K562 (cell line): Measurements from ENCODE around the gene FUT2. TPM values are rescaled to one million over a fixed set of nuclear protein-coding genes. Genes with fewer than 3 reads are reported as not detected.

ENCODE experiments used
- CTCF ChIP-seq, 3 experiments: IDR thresholded peaks in 2 of 3; conservative IDR thresholded peaks in 1 of 3; 2 replicates each; pipeline ENCODE4 v1.5.1; 2011 to 2012; ENCODE audit warnings: low read length in 3 of 3, mild to moderate bottlenecking in 3 of 3, control low read depth in 2 of 3, improper control_type of control experiment in 1 of 3, inconsistent platforms in 1 of 3, low read depth in 1 of 3, mixed read lengths in 1 of 3, moderate library complexity in 1 of 3; ENCODE audit not compliant: insufficient read depth in 2 of 3
- ELF2 ChIP-seq: fragments of 250-450 bp; sonication (Bioruptor Pico); IDR thresholded peaks from 2 replicates; pipeline ENCODE4 v1.5.0; 2021; ENCODE audit warnings: mild to moderate bottlenecking
- HDAC6 ChIP-seq: IDR thresholded peaks from 2 replicates; pipeline ENCODE4 v1.6.1; 2012; ENCODE audit warnings: low read depth, mild to moderate bottlenecking, control low read depth, inconsistent platforms, low read length, moderate library complexity
- KHSRP ChIP-seq: fragments of 450-650 bp; IDR thresholded peaks from 2 replicates; pipeline ENCODE4 v1.6.1; 2017
- NCOA2 ChIP-seq, 2 experiments: fragments of 450-650 bp; IDR thresholded peaks; 2 replicates each; pipeline ENCODE4 v1.6.1; 2018; ENCODE audit warnings: mild to moderate bottlenecking in 2 of 2, moderate library complexity in 1 of 2; ENCODE audit not compliant: partially characterized antibody in 2 of 2
- PHF8 ChIP-seq: fragments of 200-600 bp; sonication (generic); IDR thresholded peaks from 2 replicates; pipeline ENCODE4 v1.6.1; 2012; ENCODE audit warnings: mixed run types, mild to moderate bottlenecking, inconsistent platforms, low read length, moderate library complexity, borderline replicate concordance
- POLR2AphosphoS2 ChIP-seq: IDR thresholded peaks from 2 replicates; pipeline ENCODE4 v1.6.1; 2012; ENCODE audit warnings: low read length, improper control_type of control experiment
- RBM22 ChIP-seq: fragments of 200-400 bp; formaldehyde crosslinking; IDR thresholded peaks from 2 replicates; pipeline ENCODE4 v1.6.1; 2018; ENCODE audit warnings: low read length, low read depth; ENCODE audit not compliant: poor library complexity, severe bottlenecking
- RREB1 ChIP-seq: fragments of 250-450 bp; sonication (Bioruptor Pico); IDR thresholded peaks from 2 replicates; pipeline ENCODE4 v1.4.0; 2020
- SAFB ChIP-seq: fragments of 200-400 bp; formaldehyde crosslinking; IDR thresholded peaks from 2 replicates; pipeline ENCODE4 v1.6.1; 2017; ENCODE audit warnings: low read depth, low read length, borderline replicate concordance
- polyA plus RNA-seq, 8 experiments: library from polyadenylated mRNA; depleted of rRNA in 4 of 8; stranded (reverse) in 5 of 8; unstranded in 3 of 8; fragments of >200 nt; fragmentation: Nextera tagmentation in 2 of 8; fragmentation: Illumina TruSeq in 1 of 8; extraction: Ambion mirVana in 2 of 8; extraction: Trizol in 1 of 8; gene quantifications; 2 replicates each; pipeline versions ENCODE4 v1.2.1 to v1.2.3, GENCODE V29; 2011 to 2014; ENCODE audit warnings: inconsistent platforms in 1 of 8, missing spikeins in 1 of 8
- total RNA-seq, 7 experiments: library from RNA; depleted of rRNA in 6 of 7; stranded (reverse); fragments of >200 nt in 6 of 7; fragmentation: Illumina TruSeq in 2 of 7; extraction: Trizol in 2 of 7; gene quantifications; 2 replicates each; pipeline versions ENCODE4 v1.2.1 to v1.2.3, GENCODE V29; 2011 to 2021; ENCODE audit warnings: low replicate concordance in 1 of 7
- TF ChIP-seq, protein P1 (sequence below): fragments of 150-350 bp; conservative IDR thresholded peaks from 2 replicates; pipeline ENCODE4 v1.6.1; 2014; ENCODE audit warnings: low read length

Gene FUT2
- total and polyA plus RNA-seq, 9 of the 15 experiments (the other 6 are each of a cell fraction or from before 2014, with no cell fraction given) = 0.03 to 0.04 TPM; not detected in 7

DNA sequence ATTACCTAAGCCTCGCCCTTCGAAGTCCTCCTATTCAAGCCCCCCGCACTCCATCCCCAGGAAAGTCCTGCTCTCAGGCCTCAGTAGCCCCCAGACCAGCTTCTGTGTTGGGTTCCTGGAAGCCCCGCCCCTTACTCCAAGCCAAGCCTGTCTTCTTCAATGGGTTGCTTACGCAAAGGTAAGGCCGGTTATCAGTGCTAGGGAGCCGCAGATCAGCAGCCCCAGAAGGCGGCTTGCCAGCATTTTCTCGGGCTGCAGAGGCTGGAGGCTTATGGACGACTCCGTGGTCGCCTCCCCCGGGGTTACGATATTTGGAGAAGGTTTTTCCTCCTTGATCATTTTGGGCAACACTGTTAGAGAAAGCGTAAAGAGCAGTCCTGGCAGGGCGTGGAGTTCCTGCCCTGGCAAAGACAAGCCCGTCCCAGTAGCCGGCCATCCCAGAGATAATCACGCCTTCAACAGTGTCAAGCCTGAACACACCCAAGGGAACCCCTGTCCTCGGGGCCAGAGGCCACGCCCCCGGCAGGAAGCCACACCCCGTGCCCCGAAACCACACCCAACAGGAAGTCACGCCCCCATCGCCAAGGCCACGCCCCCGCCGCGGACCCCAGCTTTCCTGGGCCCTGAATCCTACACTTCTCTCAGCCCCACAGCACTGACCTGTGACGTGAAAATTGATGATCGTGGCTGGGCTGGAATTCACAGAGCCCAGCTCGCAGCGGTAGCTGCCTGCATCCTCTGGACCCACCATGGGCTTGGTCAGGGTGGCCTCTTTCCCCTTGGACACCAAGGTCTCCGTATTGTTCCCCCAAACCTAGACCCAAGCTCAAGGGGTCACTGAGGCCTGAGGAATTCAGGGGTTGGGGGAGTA lies 45.6 kb downstream of the FUT2 start (continued):
- TF ChIP-seq CTCF (IDR thresholded peaks at IDR 0.05 in 2 of 3, conservative IDR thresholded peaks at IDR 0.05 in 1 of 3; ENCODE audit: insufficient read depth in 2 of 3, low read depth in 1 of 3, low read length in 3 of 3) (no peak), PHF8 (peak; percentile 49; the same call in 1 of the 2 replicates), POLR2AphosphoS2 (no peak; the same call in none of the 2 replicates), RREB1 (CRISPR knock-in tag) (no peak), NCOA2 (IDR thresholded peaks at IDR 0.05; ENCODE audit: partially characterized antibody in 2 of 2) (no peak), RBM22 (no peak), KHSRP (no peak), HDAC6 (no peak), SAFB (no peak), ELF2 (CRISPR knock-in tag) (no peak)
- TF ChIP-seq, protein P1, sequence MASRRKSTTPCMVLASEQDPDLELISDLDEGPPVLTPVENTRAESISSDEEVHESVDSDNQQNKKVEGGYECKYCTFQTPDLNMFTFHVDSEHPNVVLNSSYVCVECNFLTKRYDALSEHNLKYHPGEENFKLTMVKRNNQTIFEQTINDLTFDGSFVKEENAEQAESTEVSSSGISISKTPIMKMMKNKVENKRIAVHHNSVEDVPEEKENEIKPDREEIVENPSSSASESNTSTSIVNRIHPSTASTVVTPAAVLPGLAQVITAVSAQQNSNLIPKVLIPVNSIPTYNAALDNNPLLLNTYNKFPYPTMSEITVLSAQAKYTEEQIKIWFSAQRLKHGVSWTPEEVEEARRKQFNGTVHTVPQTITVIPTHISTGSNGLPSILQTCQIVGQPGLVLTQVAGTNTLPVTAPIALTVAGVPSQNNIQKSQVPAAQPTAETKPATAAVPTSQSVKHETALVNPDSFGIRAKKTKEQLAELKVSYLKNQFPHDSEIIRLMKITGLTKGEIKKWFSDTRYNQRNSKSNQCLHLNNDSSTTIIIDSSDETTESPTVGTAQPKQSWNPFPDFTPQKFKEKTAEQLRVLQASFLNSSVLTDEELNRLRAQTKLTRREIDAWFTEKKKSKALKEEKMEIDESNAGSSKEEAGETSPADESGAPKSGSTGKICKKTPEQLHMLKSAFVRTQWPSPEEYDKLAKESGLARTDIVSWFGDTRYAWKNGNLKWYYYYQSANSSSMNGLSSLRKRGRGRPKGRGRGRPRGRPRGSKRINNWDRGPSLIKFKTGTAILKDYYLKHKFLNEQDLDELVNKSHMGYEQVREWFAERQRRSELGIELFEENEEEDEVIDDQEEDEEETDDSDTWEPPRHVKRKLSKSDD = no peak
